ENCODE data around the gene GNAI1.

- TF ChIP-seq CTCF (IDR thresholded peaks at IDR 0.05; ENCODE audit: borderline replicate concordance, extremely low read depth, low read length, poor library complexity, severe bottlenecking) (no peak), EZH2 (IDR thresholded peaks at IDR 0.05; ENCODE audit: borderline replicate concordance, low read depth, low read length, severe bottlenecking) (no peak)
Observed at GRCh38 chr7:80147543-80148391, 13.1 kb downstream of the GNAI1 start.
